Measurements from ENCODE around the gene PDLIM1.

- no peak for TF ChIP-seq POLR2A (IDR thresholded peaks at IDR 0.05; ENCODE audit: low read length)
- TF ChIP-seq GATA1 (IDR thresholded peaks at IDR 0.05; ENCODE audit: low read depth, low read length): no peak
Observed at GRCh38 chr10:95326396-95326795, 35.6 kb upstream of the PDLIM1 start.
